ENCODE data around the gene RNF150.

Gene RNF150

DNA sequence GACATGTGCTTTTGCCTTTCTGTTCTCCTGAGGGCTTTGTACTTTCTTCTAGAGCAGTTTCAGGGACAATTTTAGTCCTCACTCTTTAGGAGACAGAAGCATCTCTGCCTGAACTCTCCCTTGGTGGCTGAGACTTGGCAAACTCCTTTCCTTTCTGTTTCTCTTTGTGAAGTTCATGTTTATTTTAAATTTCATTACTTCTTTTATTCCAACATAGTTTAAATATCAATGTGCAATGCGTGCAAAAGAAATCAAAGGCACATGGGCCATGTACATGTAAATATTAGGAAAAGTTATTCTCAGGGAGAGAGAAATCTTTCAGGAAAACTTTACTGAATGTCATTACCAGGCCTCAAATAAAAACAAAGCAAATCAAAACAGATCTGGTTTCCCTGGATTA lies 177.6 kb downstream of the RNF150 start:
- no peak for DNase-seq (ENCODE audit: low read depth)
- H3K4me3 ChIP-seq (ENCODE audit: low read depth, low read length), result no peak overlapping the region
- TF ChIP-seq CTCF (IDR thresholded peaks at IDR 0.05; ENCODE audit: insufficient read depth, low read depth, low read length, missing control alignments), result no peak

GRCh38 chr4:140952717-140953116 lies 180.6 kb downstream of the RNF150 start:
- no peak for TF ChIP-seq CTCF (IDR thresholded peaks at IDR 0.05; ENCODE audit: insufficient read depth, low read depth, low read length, missing control alignments)
- H3K4me3 ChIP-seq (ENCODE audit: low read depth, low read length), result no peak overlapping the region
- DNase-seq (ENCODE audit: low read depth), result no peak

GRCh38 chr4:140947506-140947905 lies 185.8 kb downstream of the RNF150 start:
- DNase-seq (ENCODE audit: low read depth), result no peak
- H3K4me3 ChIP-seq (ENCODE audit: low read depth, low read length), result no peak overlapping the region
- TF ChIP-seq CTCF (IDR thresholded peaks at IDR 0.05; ENCODE audit: insufficient read depth, low read depth, low read length, missing control alignments), result no peak

DNA sequence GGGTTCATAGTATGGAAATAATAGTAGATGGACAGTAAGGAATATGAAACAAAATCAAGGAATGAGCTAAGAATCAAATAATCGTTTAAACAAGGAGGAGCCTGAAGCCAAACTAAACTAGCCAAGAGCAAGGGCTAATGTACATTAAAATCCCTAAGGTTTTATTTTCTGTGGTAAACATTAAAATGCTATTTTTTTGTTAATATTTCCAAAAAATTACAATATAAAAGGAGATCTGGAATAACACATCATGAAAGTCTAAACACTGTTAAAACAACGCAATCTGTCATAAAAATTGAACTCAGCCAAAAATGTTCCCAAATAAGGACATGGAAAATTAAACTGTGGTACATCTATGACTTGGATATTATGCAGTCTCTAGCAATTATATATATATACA lies 188.2 kb downstream of the RNF150 start:
- no peak for DNase-seq (ENCODE audit: low read depth)
- TF ChIP-seq CTCF (IDR thresholded peaks at IDR 0.05; ENCODE audit: insufficient read depth, low read depth, low read length, missing control alignments), result no peak
- H3K4me3 ChIP-seq (ENCODE audit: low read depth, low read length), result no peak overlapping the region

GRCh38 chr4:140944572-140944971 lies 188.7 kb downstream of the RNF150 start:
- H3K4me3 ChIP-seq (ENCODE audit: low read depth, low read length), result no peak overlapping the region
- TF ChIP-seq CTCF (IDR thresholded peaks at IDR 0.05; ENCODE audit: insufficient read depth, low read depth, low read length, missing control alignments), result no peak
- DNase-seq (ENCODE audit: low read depth), result no peak

DNA sequence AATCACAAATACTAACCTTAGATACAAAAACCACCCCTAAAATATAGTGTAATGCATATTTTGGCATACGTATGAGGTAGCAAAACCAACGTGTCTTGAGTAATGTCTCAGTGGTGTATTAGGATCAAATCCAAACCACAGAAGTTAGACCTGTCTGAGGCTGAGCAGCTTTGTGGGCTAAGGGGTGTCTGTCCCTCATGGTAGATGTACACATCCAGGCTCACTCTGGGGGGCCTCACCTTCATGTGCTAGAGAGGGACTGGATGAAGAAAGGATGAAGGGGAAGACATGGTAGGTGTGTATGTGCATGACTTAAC lies 189.1 kb downstream of the RNF150 start:
- DNase-seq (ENCODE audit: low read depth), result no peak
- H3K4me3 ChIP-seq (ENCODE audit: low read depth, low read length), result no peak overlapping the region
- no peak for TF ChIP-seq CTCF (IDR thresholded peaks at IDR 0.05; ENCODE audit: insufficient read depth, low read depth, low read length, missing control alignments)

- no peak for TF ChIP-seq CTCF (IDR thresholded peaks at IDR 0.05; ENCODE audit: insufficient read depth, low read depth, low read length, missing control alignments)
- DNase-seq (ENCODE audit: low read depth), result no peak
These were observed 189.6 kb downstream of the RNF150 start for GRCh38 chr4:140943486-140944198.

More at GRCh38 chr4:140943486-140944198, 189.6 kb downstream of the RNF150 start:
- no peak overlapping the region for H3K4me3 ChIP-seq (ENCODE audit: low read depth, low read length)

Measured in GM12865 (cell line).